H54 (cell line): ENCODE measurements around the gene TMEM201.

Experiments used
- DNase-seq: peaks from one replicate; pipeline ENCODE4 v3.0.0; 2011; ENCODE audit warnings: low spot score, mixed read lengths; ENCODE audit not compliant: insufficient read length
- FAIRE-seq: peaks from 3 replicates; lab custom pipeline; 2011; peaks lifted over from hg19 to GRCh38; lab: Jason Lieb, UNC
- POLR2A ChIP-seq: IDR thresholded peaks from 2 replicates; pipeline ENCODE4 v1.6.1; 2011; ENCODE audit warnings: low read depth, mild to moderate bottlenecking, low read length

The TMEM201 gene

DNA sequence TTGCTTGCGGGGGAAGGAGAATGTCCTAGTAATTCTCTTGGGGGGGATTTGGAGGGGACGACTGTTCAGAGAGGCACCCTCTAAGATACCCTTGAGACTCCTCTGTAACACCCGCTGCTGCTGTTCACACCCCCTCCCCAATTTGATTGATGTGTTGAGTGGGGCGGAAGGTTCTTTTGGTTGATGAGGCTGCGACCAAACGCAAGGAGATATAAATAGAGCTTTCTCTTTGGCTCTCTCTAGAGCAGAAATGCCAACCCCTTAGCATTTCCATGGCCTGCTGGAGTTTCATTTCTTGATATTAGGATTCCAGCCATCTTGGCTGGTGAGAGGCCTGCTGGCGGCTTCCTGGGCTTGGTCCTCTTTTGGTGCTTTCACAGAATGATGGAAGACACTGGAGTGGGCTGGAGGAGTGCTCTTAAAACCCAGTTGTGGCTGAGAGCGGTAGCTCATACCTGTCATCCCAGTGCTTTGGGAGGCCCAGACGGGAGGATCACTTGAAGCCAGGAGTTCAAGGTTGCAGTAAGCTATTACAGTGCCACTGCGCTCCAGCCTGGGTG, 64.9 kb downstream of the TMEM201 start:
- no peak for FAIRE-seq
- DNase-seq: no peak
- TF ChIP-seq POLR2A: no peak

DNA sequence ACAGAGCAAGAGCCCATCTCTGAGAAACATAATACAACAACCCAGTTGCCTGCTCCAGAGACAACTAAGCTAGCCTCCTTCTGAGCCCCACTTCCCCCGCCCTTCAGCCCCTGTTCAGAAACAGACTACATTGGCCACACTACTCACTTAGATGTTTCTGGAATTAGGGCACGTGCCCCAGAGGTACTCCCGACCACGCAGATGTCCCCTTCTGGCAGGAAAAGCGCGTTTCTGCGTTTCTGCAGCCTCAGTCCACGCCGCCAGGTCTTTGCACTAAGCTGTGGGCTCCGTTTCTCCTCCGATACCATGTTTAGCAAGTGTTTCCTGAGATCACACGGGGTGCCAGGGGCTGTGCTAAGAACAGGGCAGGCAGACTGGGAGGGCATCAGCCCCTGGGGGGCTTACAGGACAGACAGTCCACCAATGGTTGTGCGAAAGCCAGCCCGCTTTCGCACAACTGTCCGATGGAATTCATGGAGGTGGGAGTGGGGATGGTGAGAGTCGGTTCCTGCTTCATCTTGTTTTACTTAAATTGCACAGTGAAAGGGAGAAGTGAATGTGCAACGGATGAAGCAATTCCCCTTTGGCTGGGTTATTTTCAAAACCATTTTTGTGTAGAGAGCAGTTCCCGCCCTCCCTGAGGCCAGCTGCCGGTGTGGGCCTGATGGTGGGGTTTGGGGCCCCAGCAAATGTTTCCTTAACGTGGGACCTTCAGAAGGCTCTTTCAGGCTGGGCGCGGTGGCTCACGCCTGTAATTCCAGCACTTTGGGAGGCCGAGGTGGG, 65.5 kb downstream of the TMEM201 start:
- FAIRE-seq (no peak), DNase-seq (no peak)
- TF ChIP-seq POLR2A: no peak

GRCh38 chr1:9654834-9655723, 66.4 kb downstream of the TMEM201 start:
- no peak for DNase-seq
- FAIRE-seq: no peak
- no peak for TF ChIP-seq POLR2A

GRCh38 chr1:9655836-9656235, 67.1 kb downstream of the TMEM201 start:
- TF ChIP-seq POLR2A: no peak
- DNase-seq (no peak), FAIRE-seq (no peak)

DNA sequence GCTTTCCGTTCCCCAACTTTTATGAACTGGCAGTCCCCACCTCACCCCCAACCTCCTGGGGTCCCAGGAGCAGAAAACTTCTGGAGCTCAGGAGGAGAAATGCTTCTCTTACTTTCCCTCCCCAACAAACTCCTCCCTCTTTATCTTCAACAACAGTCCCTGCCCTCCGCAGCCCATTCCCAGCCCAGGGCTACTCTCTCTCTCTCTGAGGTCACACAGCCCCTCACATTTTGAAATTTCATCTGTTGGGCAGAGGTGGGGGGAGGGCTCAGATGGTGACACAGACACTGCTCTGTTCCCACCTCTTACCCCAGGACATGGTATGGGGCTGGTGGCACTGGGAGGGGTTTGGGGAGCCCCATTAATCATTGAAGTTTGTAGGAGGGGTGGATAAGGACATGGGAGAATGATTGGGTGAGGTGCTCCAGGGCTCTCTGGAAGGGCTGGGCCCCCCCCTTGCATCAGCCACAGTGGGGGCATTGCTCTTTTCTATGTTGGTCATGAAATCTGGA, 68.9 kb downstream of the TMEM201 start:
- FAIRE-seq (no peak), DNase-seq (no peak)
- no peak for TF ChIP-seq POLR2A

- no peak for TF ChIP-seq POLR2A
- no peak for FAIRE-seq
These were observed 69.5 kb downstream of the TMEM201 start for GRCh38 chr1:9658199-9658598.

DNA sequence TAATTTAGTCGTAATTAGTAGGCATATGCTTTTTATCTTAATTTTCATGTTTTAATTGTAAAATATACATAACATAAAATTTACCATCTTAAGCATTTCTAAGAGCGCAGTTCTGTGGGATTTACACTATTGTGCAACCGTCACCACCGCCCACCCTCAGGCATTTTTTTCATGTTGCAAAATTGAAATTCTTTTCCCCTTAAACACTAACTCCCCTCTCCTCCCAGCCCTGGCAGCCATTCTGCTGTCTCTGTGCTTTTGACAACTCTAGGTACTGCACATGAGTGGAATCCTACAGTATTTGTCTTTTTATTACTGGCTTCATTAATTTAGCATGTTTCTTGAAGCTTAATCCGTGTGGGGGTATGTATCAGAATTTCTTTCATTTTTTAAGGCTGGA, 70.6 kb downstream of the TMEM201 start:
- no peak for TF ChIP-seq POLR2A
- DNase-seq (no peak), FAIRE-seq (no peak)

More at GRCh38 chr1:9658199-9658598, 69.5 kb downstream of the TMEM201 start:
- DNase-seq: no peak

- no peak for TF ChIP-seq POLR2A
- no peak for FAIRE-seq
- no peak for DNase-seq
These were observed 74.5 kb downstream of the TMEM201 start for GRCh38 chr1:9663257-9663656.
